ENCODE results near the gene GBGT1. TPM values are rescaled to one million over a fixed set of nuclear protein-coding genes. Genes with fewer than 3 reads are reported as not detected.

GBGT1 gene
- total and polyA plus RNA-seq, 9 of the 15 experiments (the other 6 are each of a cell fraction or from before 2014, with no cell fraction given): 0.55 to 25.8 (median 13.7) TPM

DNA sequence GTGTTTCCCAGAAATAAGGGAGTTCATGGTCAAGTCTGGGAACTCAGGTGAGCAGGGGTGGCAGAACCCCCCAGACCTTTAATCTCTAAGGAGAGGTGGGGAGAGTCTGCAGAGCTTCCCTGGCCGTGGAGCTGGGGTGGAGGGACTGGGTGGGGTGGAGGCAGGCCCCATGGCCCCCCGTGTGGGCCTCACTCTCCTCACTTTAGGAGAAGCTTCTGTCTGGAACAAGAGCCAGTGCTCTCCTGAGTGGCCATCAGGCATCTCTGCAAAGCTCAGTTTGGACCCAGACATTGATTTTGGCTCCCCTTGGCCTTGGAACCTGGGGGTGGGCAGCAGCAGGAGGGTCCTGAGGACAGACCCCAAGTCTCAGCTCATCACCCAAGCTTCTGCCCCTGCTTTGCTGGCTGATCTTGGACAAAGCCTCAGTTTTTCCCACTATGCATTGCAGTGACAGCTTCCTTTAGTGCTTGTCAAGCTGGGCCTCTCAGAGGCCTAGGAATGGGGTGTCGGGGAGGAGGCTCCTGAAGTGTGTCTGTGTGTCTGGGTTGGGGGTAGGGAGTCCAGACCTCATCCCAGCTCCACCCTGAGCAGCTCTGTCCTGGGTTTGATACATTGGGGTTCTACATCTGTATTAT is 3.5 kb upstream of the GBGT1 start:
- FAIRE-seq (peak; percentile 40), ATAC-seq (no peak), DNase-seq (ENCODE audit: extremely low read depth in 1 of 4, low spot score in 3 of 4) (no peak)
- H3K4me3 ChIP-seq: no peak overlapping the region
- H3K27ac ChIP-seq (ENCODE audit: extremely low read depth, low read depth, low read length): no peak overlapping the region
- CTCF ChIA-PET (ENCODE audit: low intra/inter-chr PET ratio): interaction anchor here (0.7 kb wide), 1 partner anchor 827 kb away, joined by 3 read pairs; no protein-coding TSS in a partner anchor
- no peak overlapping the region for H3K4me2 ChIP-seq (ENCODE audit: insufficient read depth, low read length)
- no peaks in the 10 kb centered on the region for H3K9me1 ChIP-seq (ENCODE audit: control insufficient read depth, insufficient read depth, low read length)
- BruUV-seq (replicated peaks): no TSS peak
- intact Hi-C loops (cut with micrococcal nuclease): no loop called here
- peaks cover 14 to 43% of the 10 kb centered on the region in 2 experiments; a peak in 4 of 5 replicates for H3K4me1 ChIP-seq (replicated peaks in 1 of 2; ENCODE audit: control insufficient read depth in 2 of 2, insufficient read depth in 2 of 2, low read length in 2 of 2)
- in situ Hi-C loops (cut with MboI): no loop called here
- no peaks in the 10 kb centered on the region for H3K9me3 ChIP-seq (replicated peaks; ENCODE audit: control insufficient read depth, insufficient read depth, low read depth, low read length)
- H3K36me3 ChIP-seq (ENCODE audit: control insufficient read depth, insufficient read depth, low read length): no peaks in the 10 kb centered on the region
- POLR2A ChIA-PET: interaction anchor here (0.5 to 1.5 kb wide), 5 partner anchors 10 to 965 kb away, joined by 3 to 4 read pairs (median 3); no protein-coding TSS in a partner anchor
- 41% methylated on average over 3 of the region's 3 CpGs for WGBS (ENCODE audit: insufficient coverage, low coverage, missing lambda C conversion rate)
- peaks cover 0 to 13% of the 10 kb centered on the region in 2 experiments; a peak in 2 of 5 replicates for H3K27me3 ChIP-seq (ENCODE audit: control insufficient read depth in 2 of 2, insufficient read depth in 2 of 2, low read length in 2 of 2)
- peak overlapping the region in 1 of 2 experiments; percentile 48; a peak in 1 of 4 replicates for H3K9ac ChIP-seq (ENCODE audit: insufficient read depth in 1 of 2, low read depth in 2 of 2, low read length in 2 of 2)
- H4K20me1 ChIP-seq (replicated peaks; ENCODE audit: control insufficient read depth, insufficient read depth, low read length): no peaks in the 10 kb centered on the region
- no peak overlapping the region for H2AFZ ChIP-seq (ENCODE audit: low read depth, low read length)
- peaks cover 14% of the 10 kb centered on the region; the same call in 2 of the 3 replicates for H3K79me2 ChIP-seq (ENCODE audit: control insufficient read depth, insufficient read depth, low read length)
- TF ChIP-seq MTF1 (CRISPR knock-in tag; IDR thresholded peaks at IDR 0.05; ENCODE audit: borderline replicate concordance) (no peak), ZNF282 (CRISPR knock-in tag; IDR thresholded peaks at IDR 0.05) (no peak), POLR2H (tag; IDR thresholded peaks at IDR 0.05; ENCODE audit: low read depth) (no peak), CAMTA2 (CRISPR knock-in tag; conservative IDR thresholded peaks at IDR 0.05) (no peak)
- TF ChIP-seq, protein P1, sequence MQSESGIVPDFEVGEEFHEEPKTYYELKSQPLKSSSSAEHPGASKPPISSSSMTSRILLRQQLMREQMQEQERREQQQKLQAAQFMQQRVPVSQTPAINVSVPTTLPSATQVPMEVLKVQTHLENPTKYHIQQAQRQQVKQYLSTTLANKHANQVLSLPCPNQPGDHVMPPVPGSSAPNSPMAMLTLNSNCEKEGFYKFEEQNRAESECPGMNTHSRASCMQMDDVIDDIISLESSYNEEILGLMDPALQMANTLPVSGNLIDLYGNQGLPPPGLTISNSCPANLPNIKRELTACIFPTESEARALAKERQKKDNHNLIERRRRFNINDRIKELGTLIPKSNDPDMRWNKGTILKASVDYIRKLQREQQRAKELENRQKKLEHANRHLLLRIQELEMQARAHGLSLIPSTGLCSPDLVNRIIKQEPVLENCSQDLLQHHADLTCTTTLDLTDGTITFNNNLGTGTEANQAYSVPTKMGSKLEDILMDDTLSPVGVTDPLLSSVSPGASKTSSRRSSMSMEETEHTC (IDR thresholded peaks at IDR 0.05): no peak
- TF ChIP-seq, protein P2, sequence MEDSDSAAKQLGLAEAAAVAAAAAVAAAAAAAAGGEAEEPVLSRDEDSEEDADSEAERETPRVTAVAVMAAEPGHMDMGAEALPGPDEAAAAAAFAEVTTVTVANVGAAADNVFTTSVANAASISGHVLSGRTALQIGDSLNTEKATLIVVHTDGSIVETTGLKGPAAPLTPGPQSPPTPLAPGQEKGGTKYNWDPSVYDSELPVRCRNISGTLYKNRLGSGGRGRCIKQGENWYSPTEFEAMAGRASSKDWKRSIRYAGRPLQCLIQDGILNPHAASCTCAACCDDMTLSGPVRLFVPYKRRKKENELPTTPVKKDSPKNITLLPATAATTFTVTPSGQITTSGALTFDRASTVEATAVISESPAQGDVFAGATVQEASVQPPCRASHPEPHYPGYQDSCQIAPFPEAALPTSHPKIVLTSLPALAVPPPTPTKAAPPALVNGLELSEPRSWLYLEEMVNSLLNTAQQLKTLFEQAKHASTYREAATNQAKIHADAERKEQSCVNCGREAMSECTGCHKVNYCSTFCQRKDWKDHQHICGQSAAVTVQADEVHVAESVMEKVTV (CRISPR knock-in tag; IDR thresholded peaks at IDR 0.05): no peak
- TF ChIP-seq, protein P3, sequence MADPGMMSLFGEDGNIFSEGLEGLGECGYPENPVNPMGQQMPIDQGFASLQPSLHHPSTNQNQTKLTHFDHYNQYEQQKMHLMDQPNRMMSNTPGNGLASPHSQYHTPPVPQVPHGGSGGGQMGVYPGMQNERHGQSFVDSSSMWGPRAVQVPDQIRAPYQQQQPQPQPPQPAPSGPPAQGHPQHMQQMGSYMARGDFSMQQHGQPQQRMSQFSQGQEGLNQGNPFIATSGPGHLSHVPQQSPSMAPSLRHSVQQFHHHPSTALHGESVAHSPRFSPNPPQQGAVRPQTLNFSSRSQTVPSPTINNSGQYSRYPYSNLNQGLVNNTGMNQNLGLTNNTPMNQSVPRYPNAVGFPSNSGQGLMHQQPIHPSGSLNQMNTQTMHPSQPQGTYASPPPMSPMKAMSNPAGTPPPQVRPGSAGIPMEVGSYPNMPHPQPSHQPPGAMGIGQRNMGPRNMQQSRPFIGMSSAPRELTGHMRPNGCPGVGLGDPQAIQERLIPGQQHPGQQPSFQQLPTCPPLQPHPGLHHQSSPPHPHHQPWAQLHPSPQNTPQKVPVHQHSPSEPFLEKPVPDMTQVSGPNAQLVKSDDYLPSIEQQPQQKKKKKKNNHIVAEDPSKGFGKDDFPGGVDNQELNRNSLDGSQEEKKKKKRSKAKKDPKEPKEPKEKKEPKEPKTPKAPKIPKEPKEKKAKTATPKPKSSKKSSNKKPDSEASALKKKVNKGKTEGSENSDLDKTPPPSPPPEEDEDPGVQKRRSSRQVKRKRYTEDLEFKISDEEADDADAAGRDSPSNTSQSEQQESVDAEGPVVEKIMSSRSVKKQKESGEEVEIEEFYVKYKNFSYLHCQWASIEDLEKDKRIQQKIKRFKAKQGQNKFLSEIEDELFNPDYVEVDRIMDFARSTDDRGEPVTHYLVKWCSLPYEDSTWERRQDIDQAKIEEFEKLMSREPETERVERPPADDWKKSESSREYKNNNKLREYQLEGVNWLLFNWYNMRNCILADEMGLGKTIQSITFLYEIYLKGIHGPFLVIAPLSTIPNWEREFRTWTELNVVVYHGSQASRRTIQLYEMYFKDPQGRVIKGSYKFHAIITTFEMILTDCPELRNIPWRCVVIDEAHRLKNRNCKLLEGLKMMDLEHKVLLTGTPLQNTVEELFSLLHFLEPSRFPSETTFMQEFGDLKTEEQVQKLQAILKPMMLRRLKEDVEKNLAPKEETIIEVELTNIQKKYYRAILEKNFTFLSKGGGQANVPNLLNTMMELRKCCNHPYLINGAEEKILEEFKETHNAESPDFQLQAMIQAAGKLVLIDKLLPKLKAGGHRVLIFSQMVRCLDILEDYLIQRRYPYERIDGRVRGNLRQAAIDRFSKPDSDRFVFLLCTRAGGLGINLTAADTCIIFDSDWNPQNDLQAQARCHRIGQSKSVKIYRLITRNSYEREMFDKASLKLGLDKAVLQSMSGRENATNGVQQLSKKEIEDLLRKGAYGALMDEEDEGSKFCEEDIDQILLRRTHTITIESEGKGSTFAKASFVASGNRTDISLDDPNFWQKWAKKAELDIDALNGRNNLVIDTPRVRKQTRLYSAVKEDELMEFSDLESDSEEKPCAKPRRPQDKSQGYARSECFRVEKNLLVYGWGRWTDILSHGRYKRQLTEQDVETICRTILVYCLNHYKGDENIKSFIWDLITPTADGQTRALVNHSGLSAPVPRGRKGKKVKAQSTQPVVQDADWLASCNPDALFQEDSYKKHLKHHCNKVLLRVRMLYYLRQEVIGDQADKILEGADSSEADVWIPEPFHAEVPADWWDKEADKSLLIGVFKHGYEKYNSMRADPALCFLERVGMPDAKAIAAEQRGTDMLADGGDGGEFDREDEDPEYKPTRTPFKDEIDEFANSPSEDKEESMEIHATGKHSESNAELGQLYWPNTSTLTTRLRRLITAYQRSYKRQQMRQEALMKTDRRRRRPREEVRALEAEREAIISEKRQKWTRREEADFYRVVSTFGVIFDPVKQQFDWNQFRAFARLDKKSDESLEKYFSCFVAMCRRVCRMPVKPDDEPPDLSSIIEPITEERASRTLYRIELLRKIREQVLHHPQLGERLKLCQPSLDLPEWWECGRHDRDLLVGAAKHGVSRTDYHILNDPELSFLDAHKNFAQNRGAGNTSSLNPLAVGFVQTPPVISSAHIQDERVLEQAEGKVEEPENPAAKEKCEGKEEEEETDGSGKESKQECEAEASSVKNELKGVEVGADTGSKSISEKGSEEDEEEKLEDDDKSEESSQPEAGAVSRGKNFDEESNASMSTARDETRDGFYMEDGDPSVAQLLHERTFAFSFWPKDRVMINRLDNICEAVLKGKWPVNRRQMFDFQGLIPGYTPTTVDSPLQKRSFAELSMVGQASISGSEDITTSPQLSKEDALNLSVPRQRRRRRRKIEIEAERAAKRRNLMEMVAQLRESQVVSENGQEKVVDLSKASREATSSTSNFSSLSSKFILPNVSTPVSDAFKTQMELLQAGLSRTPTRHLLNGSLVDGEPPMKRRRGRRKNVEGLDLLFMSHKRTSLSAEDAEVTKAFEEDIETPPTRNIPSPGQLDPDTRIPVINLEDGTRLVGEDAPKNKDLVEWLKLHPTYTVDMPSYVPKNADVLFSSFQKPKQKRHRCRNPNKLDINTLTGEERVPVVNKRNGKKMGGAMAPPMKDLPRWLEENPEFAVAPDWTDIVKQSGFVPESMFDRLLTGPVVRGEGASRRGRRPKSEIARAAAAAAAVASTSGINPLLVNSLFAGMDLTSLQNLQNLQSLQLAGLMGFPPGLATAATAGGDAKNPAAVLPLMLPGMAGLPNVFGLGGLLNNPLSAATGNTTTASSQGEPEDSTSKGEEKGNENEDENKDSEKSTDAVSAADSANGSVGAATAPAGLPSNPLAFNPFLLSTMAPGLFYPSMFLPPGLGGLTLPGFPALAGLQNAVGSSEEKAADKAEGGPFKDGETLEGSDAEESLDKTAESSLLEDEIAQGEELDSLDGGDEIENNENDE (IDR thresholded peaks at IDR 0.05; ENCODE audit: low read depth, low read length): no peak

Data from K562 (cell line).